Right forelimb (tissue), 1 donor: Measurements from ENCODE around the gene IGF2R.
A peak's percentile ranks its signal among the peaks of the same experiment; 100 is the strongest.

Experiments used
- DNase-seq: peaks from one replicate; pipeline ENCODE4 v3.0.0-alpha.2; 2018

The IGF2R gene

DNA sequence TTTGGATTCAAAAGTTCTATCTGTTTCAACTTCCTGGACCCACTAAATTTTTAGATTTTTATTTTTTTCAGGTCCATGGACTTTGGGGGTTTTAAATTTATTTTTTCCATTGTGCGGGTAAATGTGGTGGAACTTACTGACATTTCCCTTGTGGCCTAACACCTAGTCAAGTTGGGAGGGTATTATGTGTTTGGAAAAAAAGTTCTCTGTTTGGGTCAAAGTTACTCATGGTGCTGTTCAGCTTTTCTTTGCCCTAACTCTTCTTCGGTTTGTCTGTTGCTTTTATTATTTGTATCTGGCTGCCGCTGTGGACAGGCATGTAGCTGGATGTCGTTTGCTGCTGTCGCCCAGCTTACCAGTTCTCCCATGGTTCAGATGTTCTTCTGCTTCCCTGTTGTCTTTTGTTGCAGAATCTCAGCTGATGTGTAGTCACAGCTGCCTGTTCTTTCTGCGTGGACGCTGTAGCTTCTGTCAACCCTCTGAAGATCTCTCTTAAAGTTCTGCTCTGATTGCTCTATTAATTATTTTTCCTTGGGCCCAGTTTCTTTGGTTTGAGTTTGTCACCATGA is 7.9 kb downstream of the IGF2R start:
- no peak for DNase-seq

DNA sequence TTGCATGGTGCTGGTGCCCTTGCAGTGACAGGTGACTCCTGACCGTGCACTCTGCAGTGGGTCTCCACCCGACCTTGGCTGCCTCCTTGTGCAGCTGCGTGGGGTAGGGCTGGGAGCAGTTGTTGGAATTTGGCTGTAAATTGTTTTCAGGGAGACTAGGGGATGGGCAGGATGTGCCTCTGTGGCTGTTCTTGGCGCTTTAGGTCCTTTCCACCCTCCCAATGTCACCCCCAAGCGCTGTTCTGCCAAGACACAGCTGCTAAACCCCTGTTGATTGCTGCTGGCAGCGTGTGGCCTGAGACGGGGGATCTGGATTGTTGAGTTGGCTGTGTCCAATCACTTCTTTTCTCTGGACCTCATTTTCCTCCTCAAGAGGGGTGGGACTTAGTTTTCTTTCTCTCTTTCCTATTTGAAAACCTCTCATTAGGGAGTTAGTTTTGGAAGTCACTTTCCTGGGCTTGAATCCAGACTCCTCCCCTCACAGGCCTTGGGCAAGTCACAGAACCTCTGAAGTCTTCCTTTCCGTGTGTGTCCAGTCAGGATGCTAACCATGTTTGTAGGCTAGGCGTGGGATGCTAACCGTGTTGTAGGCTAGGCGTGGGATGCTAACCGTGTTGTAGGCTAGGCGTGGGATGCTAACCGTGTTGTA is 8.5 kb downstream of the IGF2R start:
- DNase-seq, result peak; percentile 77

DNA sequence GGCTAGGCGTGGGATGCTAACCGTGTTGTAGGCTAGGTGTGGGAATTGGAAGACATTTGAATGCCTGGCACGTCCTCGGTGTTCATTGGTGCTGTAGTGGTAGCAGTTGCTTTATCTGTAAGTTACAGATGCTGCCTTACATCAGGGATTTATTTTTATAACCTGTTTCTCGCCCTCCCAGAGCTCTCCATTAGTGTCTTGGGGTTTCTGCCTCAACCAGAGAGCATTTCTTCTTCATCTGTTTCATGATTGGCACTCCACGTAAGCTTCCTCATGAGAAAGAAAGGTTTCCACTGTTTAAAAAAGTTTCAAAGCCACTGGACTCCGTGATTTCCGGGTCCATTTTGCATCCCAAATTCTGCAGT is 9.0 kb downstream of the IGF2R start:
- DNase-seq, result no peak

DNA sequence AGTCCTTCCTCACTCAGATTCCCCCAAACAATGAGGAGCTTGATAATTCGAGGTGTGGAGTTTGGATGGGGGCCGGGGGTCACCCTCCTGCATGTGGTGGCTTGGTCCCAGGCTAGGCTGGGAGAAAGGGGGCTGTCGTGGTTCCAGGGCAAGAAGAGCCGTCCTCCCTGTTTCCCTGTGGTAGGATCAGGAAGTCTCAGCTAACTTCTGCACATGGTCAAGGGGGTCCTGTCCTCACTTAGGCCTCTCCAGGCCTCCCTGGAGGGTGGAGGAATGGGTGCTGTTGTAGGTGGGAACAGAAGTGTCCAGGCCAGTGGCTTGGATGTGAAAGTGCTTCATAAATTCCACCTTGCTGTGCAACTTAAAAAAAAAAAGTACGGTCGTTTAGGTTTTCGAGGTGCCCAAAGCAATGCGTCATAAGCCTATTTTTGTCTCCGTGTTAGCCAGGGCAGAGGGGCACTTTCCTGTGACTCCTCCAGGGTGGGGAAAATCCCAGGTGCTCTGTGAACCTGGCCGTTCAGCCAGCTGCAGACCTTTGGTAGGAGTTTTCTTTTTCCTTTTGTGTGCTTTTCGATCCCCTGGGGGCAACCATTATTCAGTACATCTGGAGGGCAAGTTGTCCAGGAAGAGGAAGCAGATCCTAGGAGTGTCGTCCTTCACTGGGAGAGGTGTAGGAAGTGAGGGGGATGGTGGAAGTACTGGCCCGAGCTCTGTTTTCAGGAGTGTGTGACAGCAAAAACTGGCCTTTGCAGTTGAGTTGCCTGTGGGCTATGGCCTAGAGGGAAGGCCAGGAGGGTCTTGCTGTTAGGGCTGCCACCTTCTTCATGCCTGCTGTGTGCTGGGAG is 9.6 kb downstream of the IGF2R start:
- no peak for DNase-seq

DNA sequence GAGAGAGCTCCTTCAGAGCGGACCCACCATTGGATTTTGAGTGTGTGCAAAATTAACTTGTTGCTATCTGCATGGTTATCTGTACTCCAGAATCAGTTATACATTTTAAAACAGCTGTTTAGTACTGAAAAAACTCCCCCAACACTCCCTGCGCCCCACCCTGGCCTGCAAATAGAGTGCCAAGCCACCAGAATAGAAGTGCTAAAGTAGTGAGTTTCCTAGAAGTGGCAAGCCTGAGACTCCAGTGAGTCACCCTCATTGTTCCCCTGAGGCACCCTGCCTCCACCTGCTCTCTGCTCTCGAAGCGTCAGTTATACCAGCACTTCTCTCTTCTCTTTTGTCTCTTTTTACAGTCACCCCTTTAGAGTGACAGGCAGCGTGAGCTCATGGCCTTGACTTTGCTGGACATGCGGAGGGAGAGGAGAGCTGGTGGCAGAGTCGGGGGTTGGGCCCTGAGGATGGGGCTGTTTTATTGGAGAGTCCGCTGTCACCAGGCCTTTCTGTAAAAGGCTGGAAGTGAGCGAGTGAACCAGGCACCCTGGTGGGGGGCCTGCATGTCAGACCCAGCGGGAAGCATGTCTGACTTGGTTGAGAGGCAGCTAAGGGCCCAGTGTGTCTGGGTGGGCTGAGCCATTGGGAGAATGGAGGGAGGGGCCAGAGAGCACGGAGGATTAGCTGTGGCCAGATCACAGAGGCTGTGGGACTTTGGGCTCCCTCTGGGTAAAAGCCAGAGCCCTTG is 10.4 kb downstream of the IGF2R start:
- no peak for DNase-seq

DNA sequence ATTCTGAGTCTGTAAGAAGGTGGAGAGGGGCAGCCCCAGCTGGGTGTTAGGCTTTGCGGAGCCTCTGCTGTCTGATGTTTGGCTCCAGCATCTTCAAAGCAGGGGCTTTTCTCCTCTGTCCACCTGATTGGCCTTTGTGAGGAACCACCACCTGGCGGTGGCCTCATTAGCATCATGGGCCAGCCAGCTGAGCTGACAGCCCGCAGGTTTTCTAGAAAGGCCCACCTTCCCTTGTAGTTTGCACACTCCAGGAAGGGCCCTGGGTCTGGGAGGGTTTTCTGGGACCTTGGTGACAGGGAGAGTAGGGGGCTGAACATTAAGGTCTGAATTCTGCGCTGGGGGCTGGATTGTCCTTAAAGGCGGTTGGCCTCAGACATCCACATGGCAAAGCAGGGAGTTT is 11.6 kb downstream of the IGF2R start:
- DNase-seq, result no peak

DNA sequence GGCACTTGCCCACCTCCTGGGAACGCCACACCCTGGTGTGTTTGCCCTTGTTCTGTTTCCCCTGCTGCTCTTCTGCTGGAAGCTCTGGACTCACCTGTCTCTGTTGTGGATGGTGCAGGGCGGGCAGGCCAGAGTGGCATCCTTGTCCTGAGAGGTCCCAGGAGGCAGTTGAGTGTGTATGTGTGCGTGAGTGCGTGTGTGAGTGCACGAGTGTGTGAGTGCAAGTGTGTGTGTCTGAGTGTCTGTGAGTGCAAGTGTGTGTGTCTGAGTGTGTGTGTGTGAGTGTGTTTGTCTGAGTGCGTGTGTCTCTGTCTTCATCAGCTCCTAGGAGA is 12.2 kb downstream of the IGF2R start:
- DNase-seq, result no peak

DNA sequence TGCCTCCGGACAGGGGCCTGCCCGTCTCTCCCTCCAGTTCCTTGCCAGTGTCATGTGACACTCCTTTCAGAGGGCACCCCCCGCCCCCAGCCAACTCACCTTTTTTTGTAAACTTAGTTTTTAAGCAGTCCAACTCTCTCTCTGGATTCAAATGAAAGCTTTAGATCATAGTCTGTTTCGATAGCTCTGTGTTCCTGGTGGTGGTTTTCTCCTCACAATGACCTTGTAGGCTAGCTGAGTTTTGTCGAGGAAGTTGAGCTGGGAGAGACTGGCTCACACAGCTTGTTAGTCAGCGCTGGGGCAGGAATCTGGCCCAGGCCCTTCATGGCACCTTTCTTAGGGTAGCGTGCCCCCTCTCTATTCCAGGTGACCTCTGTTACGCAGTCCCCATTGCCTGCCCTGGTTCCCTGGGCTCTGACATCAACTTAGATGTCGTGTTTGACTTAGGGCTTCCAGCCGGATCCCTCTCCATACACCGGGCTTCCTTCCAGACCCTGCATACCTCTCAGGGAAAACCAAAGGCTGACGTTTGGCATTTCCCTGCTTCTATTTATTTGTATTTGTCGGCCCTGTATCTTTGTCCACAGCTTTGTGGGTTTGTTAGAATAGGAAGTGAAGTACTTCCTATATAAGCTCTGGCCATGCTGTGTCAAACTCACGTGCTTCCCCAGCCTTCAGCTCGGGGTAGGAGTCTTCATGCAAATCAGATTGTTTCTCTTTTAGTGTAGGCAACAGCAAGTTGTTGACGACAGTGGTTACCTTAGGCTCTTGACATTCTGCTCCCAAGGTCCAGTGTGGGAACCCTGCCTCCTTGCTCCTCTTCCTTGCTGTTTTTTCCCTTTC is 12.7 kb downstream of the IGF2R start:
- DNase-seq, result no peak

DNA sequence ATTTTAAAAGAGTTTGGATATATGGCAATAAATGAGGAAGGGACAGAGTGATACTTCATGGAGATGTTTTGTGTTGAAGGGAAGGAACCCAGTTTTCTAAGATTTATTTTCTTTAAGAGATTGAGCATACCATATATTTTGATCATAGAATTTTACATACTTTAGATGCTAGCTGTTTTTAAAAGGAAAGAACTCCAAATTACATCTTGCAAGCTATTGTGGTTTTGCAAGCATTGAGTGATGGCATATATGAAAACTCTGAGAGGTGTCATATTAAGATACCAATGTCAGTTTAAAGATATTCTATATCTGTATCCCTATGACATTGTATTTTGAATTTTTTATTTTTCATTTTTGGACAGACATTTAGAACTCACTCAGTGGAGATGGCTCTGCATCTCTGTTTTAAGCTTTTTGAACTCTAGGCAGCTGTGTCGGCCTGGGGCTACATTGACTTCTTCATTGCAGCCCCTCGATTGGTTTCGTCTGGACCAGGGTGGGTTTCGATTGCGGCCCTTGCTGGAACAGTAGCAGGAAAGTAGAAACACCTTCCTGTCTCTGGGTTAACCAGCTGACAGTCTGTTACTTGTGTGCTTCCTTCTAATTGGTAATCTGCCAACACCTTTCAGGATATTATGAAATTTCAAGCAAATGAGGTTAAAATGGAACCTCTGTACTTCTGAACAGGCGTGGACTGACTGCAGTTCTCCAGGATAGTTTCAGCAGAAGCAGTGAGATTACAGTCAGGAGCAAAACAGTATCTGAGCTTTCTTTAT is 14.0 kb downstream of the IGF2R start:
- DNase-seq, result no peak

DNA sequence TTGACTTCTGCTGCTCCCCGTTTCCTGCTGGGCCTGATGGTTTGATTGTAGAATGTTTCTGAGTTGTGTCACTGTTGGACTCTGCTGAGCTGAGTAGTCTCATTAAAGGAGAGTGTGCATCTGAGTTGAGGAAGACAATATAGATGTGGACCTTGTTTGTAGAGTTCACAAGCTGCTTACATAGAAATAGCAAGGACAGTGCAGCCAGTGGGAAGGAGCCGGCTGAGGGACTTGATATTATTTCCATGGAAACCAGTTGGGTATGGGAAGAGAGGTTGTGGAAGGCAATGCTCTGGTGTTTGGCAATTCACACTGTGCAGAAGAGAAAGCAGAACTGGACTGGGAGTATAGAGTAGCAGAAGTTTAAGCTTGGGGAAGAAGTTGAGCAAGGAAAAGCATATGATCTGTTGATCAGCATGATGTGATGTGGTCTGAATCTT is 14.8 kb downstream of the IGF2R start:
- no peak for DNase-seq

DNA sequence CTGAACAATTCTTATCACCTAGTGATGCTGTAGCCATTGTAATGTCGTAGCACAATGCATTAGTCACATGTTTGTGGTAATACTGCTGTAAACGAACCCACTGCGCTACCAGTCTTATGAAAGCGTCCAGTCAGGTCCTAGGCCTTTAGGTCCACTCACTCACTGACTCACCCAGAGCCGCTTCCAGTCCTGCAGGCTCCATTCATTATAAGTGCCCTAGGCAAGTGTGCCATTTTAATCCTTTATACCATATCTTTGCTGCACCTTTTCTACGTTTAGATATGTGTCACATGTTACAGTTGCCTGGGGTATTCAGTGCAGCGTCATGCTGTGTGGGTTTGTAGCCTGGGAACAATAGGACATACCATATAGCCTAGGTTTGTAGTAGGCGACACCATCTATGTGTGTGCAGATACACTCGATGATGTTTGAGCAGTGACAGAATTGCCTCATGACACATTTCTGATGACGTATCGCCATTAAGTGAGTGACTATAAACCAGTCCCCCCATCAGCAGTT is 15.4 kb downstream of the IGF2R start:
- no peak for DNase-seq

DNA sequence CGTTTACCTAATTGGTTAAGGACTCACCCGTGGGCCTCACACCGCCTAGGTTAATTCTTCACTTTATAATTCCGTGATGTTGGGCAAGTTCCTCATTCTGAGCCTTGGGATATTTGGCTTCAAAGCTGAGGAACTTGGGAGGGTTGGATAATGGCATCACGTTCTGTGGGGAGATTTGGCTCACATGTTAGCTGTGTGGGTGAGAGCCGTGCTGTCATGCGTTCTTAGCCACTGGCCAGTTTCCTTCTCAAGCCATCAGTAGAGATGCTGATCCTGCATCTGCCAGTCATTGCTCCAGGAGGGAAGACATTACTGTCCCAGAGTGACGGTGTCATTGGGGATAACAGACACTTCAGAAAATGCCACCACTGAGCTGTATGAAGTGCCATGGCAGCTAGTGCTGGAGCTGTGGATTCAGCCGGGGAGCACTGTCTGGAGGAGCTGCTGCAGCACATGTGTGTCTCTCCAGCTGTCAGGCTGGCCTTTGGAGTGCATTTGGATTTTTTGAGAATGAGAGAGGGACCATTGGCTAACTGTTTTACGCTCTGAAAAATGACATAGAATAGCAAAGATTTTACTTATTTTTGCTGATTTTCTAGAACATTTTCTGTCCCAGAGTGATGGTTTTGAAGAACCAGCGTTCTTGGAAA is 16.5 kb downstream of the IGF2R start:
- no peak for DNase-seq

DNA sequence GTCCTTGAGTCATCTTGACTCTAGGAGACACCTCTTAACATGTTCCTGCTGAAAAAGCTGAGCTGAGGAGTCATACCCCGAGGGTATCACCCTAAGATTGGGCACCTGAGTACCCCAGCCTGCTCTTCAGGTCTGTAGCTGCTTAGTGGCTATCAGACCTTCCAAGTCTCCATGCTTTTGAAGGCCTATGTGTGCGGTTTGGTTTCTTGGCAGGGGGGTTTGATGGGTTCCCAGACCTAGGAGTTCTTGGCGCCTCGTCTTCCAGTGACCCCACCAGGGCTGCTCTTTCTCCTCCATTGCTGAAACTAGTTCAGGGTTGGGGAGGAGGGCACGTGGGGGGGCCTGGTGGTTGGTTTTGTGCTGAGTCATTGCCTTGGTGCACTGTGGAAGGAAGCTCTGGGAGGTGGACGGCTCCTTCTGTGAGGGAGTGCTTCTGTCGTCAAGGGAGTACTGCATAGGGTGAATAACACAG is 20.1 kb downstream of the IGF2R start:
- no peak for DNase-seq

DNA sequence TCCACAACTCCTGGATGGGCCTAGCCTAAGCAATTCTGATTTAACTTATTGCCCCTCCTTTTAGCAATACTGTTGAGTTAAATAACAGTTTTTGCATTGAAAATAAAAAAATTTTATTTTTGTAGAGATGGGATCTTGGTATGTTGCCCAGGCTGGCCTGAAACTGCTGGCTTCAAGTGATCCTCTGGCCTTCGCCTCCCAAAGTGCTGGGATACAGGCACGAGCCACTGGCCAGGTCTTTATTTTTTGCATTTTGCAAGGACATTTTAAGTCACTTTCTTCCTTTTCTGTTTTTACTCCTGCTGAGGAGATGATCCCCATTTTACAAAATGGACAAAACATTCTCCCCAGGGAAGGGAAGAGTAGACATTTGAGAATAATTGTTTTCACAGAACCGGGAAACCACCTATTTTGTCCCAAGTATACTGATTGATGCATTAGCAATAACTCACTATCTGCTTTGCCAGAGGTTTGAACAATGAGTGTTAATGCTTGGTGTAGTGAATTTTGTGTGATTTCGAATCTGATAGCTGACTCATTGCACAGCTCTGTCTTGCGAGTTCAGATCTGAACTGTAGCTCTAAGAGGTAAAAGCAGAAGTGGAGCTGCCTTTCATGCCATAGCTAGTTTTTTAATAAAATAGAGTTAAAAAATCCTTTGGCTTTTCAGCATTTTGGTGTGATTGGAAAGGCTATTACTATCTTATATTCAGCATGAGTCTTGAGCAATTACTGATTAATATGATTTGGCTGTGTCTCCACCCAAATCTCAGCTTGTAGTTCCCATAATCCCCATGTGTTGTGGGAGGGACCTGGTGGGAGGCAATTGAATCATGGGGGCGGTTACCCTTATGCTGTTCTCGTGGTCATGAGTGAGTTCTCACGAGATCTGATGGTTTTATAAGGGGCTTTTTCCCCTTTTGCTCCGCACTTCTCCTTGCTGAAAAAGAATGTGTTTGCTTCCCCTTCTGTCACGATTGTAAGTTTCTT is 20.9 kb downstream of the IGF2R start:
- no peak for DNase-seq

DNA sequence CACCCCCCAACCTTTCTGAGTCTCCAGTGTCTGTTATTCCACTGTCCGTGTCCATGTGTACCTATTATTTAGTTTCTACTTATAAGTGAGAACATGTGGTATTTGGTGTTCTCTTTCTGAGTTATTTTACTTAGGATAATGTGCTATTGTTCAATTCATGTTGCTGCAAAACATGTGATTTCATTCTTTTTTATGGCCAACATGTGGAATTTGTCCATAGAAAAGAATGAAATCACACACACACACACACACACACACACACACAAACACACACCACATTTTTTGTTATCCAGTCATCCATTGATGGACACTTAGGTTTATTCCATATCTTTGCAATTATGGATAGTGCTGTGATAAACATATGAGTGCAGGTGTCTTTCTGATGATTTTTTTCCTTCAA is 23.5 kb downstream of the IGF2R start:
- DNase-seq, result no peak

DNA sequence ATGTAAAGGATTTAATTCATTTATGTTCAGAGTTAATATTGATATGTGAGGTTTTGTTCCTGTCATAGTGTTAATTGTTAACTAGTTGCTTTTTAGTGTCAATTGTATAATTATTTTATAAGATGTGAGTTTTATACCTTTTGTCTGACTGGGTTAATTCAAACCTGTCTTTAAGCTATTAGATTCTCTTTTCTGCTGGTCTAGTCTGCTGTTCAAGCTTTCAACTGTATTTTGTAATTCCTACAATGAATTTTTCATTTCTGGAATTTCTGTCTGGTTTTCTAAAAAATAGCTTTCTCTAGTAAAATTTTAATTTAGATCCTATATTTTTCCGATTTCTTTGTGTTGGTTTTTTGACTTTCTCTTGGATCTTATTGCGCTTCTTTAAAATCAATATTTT is 26.5 kb downstream of the IGF2R start:
- DNase-seq, result no peak

DNA sequence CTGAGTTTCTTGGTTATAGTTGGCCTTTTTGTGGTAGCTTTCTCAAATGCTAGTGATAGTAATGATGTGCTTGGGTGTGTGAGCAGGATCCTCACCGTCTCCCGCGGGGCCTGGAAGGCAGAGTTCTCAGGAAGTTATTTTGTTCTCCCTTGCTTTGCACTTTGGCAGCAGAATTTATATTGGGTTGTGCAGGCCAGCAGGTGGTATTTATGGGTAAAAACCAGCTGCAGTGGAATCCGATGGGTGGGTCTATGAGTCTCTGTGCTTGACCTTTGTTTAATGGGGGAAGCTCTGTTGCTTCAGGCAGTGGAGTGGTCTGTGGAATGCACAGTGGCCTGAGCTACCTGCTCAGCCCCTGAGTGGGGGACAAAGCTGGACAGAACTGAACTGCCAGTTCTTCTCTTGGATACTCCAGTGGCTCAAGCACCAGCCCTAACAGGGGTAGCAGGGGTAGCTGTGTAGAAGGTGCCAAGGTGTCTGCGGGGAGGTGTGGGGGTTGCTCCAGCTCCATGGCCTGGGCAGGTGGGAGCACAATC is 27.3 kb downstream of the IGF2R start:
- DNase-seq, result no peak

DNA sequence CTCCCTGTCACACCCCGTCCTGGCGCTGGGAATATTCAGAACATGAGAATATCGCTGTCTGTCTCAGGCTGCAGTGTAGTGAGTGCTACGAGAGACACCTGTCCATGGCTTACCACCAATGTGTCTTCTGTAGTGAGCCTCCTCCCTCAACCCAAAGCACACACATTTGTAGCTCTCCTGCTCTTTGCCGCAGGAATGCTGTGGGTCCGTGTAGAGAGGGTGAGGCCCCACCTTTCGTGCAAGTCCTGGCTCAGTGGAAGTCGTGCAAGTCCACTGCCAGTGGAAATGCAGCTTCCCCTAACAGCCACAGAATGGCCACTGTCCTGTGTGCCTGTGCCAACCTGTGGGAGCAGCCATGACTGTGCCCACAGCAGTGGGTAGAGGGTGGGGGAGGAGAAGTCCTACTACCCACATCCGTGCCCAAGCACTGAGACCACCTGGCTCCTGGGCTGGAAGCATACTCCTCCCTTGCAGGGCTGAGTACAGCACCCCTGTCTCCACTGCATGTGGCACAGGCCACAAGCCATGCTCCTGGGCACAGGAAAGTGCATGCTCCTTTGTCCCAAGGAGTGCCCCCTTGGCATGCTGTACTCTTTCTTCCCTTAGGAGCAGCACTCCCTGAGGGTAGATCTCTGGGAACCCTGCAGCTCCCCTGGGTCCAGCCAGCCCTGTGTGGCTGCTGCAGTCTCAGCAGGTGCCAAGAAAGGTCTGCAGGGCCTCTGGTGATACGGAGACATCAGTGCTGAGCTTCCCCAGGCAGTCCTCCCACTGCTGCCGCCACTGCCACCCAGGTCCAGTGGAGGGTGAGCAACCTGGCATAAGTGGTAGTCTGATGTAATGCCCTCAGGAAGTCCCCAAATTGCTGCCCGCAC is 28.0 kb downstream of the IGF2R start:
- no peak for DNase-seq
